Esophagus muscularis mucosa (tissue), 4 donors: ENCODE measurements around the gene DACT2. TPM values are rescaled to one million over a fixed set of nuclear protein-coding genes. Genes with fewer than 3 reads are reported as not detected.

Source experiments
- DNase-seq: peaks from one replicate; pipeline ENCODE4 v3.0.0-alpha.2; 2017; ENCODE audit errors: extremely low spot score
- H3K27ac ChIP-seq, 4 donors: fragments of 200-600 bp; sonication (generic); replicated peaks in 1 of 4; 1 replicate in 3 of 4; 2 replicates in 1 of 4; pipeline ENCODE4 v1.5.1; 2016 to 2019; ENCODE audit warnings: mild to moderate bottlenecking in 1 of 4
- H3K27me3 ChIP-seq, 4 donors: fragments of 200-600 bp; sonication (generic); one replicate each; pipeline versions ENCODE4 v1.5.1 to v1.6.0; 2016 to 2019
- H3K36me3 ChIP-seq, 4 donors: fragments of 200-600 bp; sonication (generic); one replicate each; pipeline ENCODE4 v1.5.1; 2016 to 2019
- H3K4me1 ChIP-seq, 4 donors: fragments of 200-600 bp; sonication (generic); one replicate each; pipeline ENCODE4 v1.5.1; 2016 to 2019
- H3K4me3 ChIP-seq, 4 donors: fragments of 200-600 bp; sonication (generic); 1 replicate in 2 of 4; 2 replicates in 2 of 4; pipeline ENCODE4 v1.5.1; 2016 to 2019; ENCODE audit warnings: mild to moderate bottlenecking in 4 of 4, moderate library complexity in 1 of 4
- H3K9me3 ChIP-seq, 4 donors: fragments of 200-600 bp; sonication (generic); 1 replicate in 3 of 4; 2 replicates in 1 of 4; pipeline ENCODE4 v1.5.1; 2016 to 2019
- CTCF ChIP-seq, 3 experiments: fragments of 200-600 bp in 2 of 3; fragments of 450-650 bp in 1 of 3; sonication (generic) in 2 of 3; IDR thresholded peaks; one replicate each; pipeline ENCODE4 v1.5.1; 2017 to 2019; ENCODE audit warnings: antibody characterized with exemption in 3 of 3, mild to moderate bottlenecking in 2 of 3, moderate library complexity in 1 of 3
- EP300 ChIP-seq: sonication (generic); formaldehyde crosslinking; IDR thresholded peaks from one replicate; pipeline ENCODE4 v1.6.1; 2017; ENCODE audit warnings: antibody characterized with exemption
- POLR2A ChIP-seq: fragments of 450-650 bp; IDR thresholded peaks from one replicate; pipeline ENCODE4 v1.6.1; 2017; ENCODE audit warnings: antibody characterized with exemption, moderate library complexity, mild to moderate bottlenecking, low read depth
- POLR2AphosphoS5 ChIP-seq, 2 donors: sonication (generic); formaldehyde crosslinking; IDR thresholded peaks; one replicate each; pipeline ENCODE4 v1.6.1; 2017; ENCODE audit warnings: antibody characterized with exemption in 2 of 2
- WGBS: methylation state at CpG from one replicate; pipeline ENCODE4 v1.1.5; 2018; 5-methylcytosine and 5-hydroxymethylcytosine counted together
- intact Hi-C: fragments of 100-400 bp; cut with DNase I; formaldehyde crosslinking; loops from one replicate; pipeline ENCODE4 v1.15.1; 2023
- total RNA-seq, 4 donors: library from RNA; depleted of rRNA; stranded (reverse); fragments of >200 nt; gene quantifications; one replicate each; pipeline versions ENCODE4 v1.1.0 to v1.2.1, GENCODE V29; 2016

Gene DACT2
- total RNA-seq, 4 donors from 2014 or later, result 0.83 to 2.5 (median 1.3) TPM

GRCh38 chr6:168264593-168265335 lies 54.8 kb downstream of the DACT2 start:
- no peaks in the 10 kb centered on the region for H3K9me3 ChIP-seq
- intact Hi-C loops, result no loop called here
- DNase-seq, result no peak
- H3K4me3 ChIP-seq, result no peak overlapping the region
- H3K27ac ChIP-seq, result no peak overlapping the region
- TF ChIP-seq CTCF (IDR thresholded peaks at IDR 0.05) (no peak), POLR2AphosphoS5 (IDR thresholded peaks at IDR 0.05) (no peak), POLR2A (no peak), EP300 (no peak)
- 74% methylated on average over 19 of the region's 19 CpGs for WGBS
- peaks cover 0 to 17% (median 0%) of the 10 kb centered on the region in 4 donors for H3K27me3 ChIP-seq
- no peaks in the 10 kb centered on the region for H3K36me3 ChIP-seq
- H3K4me1 ChIP-seq, result no peaks in the 10 kb centered on the region

- no peak overlapping the region for H3K27ac ChIP-seq
- H3K9me3 ChIP-seq, result no peaks in the 10 kb centered on the region
- H3K4me3 ChIP-seq, result no peak overlapping the region
- no peaks in the 10 kb centered on the region for H3K4me1 ChIP-seq
- H3K36me3 ChIP-seq, result no peaks in the 10 kb centered on the region
- H3K27me3 ChIP-seq, result peaks cover 0 to 17% (median 0%) of the 10 kb centered on the region in 4 donors
- TF ChIP-seq POLR2AphosphoS5 (IDR thresholded peaks at IDR 0.05) (no peak), CTCF (IDR thresholded peaks at IDR 0.05) (no peak), POLR2A (no peak), EP300 (no peak)
- DNase-seq, result no peak
- intact Hi-C loops, result no loop called here
- 95% methylated on average over 21 of the region's 28 CpGs for WGBS
Observed at GRCh38 chr6:168263351-168263905, 56.1 kb downstream of the DACT2 start.

GRCh38 chr6:168261234-168261633 lies 58.3 kb downstream of the DACT2 start:
- no peaks in the 10 kb centered on the region for H3K9me3 ChIP-seq

GRCh38 chr6:168260420-168260987 lies 59.1 kb downstream of the DACT2 start:
- no peak overlapping the region for H3K4me3 ChIP-seq
- H3K9me3 ChIP-seq, result peaks cover 0 to 7% (median under 1%) of the 10 kb centered on the region in 4 donors
- H3K27ac ChIP-seq, result no peak overlapping the region
- H3K4me1 ChIP-seq, result no peaks in the 10 kb centered on the region
- DNase-seq, result no peak
- intact Hi-C loops, result no loop called here
- H3K27me3 ChIP-seq, result peaks cover 0 to 9% (median 0%) of the 10 kb centered on the region in 4 donors
- H3K36me3 ChIP-seq, result no peaks in the 10 kb centered on the region
- TF ChIP-seq POLR2A, result no peak
- TF ChIP-seq EP300, result no peak
- no peak for TF ChIP-seq POLR2AphosphoS5 (IDR thresholded peaks at IDR 0.05)
- no peak for TF ChIP-seq CTCF (IDR thresholded peaks at IDR 0.05)
- WGBS, result 86% methylated on average over 15 of the region's 24 CpGs

More at GRCh38 chr6:168261234-168261633, 58.3 kb downstream of the DACT2 start:
- Histone ChIP-seq H3K27me3 (peaks cover 0 to 14% (median 0%) of the 10 kb centered on the region in 4 donors), H3K36me3 (no peaks in the 10 kb centered on the region), H3K4me3 (no peak overlapping the region), H3K4me1 (no peaks in the 10 kb centered on the region), H3K27ac (no peak overlapping the region)
- WGBS, result 83% methylated on average over 9 of the region's 12 CpGs
- TF ChIP-seq EP300 (no peak), CTCF (IDR thresholded peaks at IDR 0.05) (no peak), POLR2A (no peak), POLR2AphosphoS5 (IDR thresholded peaks at IDR 0.05) (no peak)
- DNase-seq, result no peak
- intact Hi-C loops, result no loop called here
